Umbilical cord (tissue), 2 donors: ENCODE results near the gene CCDC150. TPM values are rescaled to one million over a fixed set of nuclear protein-coding genes. Genes with fewer than 3 reads are reported as not detected.
A peak's percentile ranks its signal among the peaks of the same experiment; 100 is the strongest.
"Not testable (repeated sequence)": the region's sequence is repeated elsewhere in the genome, so short reads cannot be mapped to it uniquely, and the experiment has no call there.

Source experiments
- DNase-seq: peaks from one replicate; pipeline ENCODE4 v3.0.0-alpha.2; 2015; ENCODE audit warnings: low spot score
- total RNA-seq: library from RNA; depleted of rRNA; stranded (reverse); fragments of >200 nt; gene quantifications from one replicate; pipeline ENCODE4 v1.2.3, GENCODE V29; 2014; ENCODE audit warnings: low replicate concordance; ENCODE audit not compliant: insufficient read depth

CCDC150 gene
- total RNA-seq, result 30.8 TPM

DNA sequence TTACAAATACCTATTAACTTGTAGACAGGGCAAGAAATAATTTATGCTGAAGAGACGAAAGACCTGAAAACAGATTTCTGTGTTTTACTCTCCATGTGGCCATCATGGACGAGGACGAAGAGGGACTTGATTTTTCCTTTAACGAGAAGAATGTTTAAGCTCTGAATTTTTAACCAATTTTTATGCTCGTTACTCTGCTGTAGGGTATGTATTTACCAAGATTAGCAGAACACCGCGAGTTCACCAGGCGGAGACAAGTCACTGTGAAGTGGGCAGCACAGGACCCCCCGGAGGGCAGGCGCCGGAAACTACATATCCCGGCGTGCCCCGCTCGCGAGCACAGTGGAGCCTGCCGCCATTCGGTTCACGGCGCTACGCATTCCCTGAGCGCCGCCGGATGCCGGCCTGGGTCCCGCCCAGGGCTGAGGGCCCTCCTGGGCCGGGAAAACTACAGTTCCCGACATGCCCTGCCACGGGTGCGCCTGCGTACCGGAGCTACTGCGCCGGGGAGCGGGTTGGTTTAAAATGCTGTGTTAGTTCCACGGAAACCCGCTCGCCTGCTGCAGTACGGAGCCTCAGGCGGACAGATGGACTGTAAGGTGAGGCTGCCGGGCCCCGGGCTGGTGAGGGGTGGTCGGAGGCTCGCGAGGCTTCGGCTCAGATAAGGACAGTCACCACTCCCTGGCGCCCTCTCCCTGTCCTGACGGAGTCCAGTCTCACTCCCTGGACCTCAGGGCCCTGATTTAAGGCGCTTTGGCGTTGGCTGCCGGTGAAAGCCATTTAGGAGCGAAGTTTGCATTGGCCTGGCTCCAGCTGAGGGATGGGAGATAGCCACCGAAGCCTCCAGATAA, at the start of gene CCDC150:
Gene CCDC150, plus strand, starts transcription at position 536 of the 851 bp plus-strand sequence. Its CDS starts 52 bp downstream, at position 588.
- peak; percentile 97 for DNase-seq

GRCh38 chr2:196590286-196590685, 49.2 kb upstream of the CCDC150 start:
- peak; percentile 25 for DNase-seq

DNA sequence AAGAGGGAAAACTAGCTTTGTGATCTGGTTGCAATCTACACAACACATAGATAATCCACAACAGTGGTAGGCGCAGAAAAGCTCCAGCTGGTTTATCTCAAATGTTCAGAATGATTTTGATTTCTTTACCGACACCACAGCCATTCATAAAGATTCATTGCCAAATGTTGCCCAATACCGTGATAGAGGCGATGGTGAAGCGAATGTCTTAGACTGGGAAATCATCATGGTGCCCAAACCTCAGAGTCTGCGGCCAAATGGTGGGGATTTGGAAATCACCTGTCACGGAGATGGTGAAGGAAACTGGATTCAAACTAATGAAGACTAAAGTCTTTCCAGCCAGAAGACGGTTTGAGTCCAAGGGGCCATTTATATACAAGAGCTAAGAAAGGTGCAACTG, 48.5 kb upstream of the CCDC150 start:
- DNase-seq, result no peak

- no peak for DNase-seq
Measured at GRCh38 chr2:196591621-196592022, 47.9 kb upstream of the CCDC150 start.

- peak; percentile 69 for DNase-seq
Measured at GRCh38 chr2:196592331-196592910, 47.1 kb upstream of the CCDC150 start.

DNA sequence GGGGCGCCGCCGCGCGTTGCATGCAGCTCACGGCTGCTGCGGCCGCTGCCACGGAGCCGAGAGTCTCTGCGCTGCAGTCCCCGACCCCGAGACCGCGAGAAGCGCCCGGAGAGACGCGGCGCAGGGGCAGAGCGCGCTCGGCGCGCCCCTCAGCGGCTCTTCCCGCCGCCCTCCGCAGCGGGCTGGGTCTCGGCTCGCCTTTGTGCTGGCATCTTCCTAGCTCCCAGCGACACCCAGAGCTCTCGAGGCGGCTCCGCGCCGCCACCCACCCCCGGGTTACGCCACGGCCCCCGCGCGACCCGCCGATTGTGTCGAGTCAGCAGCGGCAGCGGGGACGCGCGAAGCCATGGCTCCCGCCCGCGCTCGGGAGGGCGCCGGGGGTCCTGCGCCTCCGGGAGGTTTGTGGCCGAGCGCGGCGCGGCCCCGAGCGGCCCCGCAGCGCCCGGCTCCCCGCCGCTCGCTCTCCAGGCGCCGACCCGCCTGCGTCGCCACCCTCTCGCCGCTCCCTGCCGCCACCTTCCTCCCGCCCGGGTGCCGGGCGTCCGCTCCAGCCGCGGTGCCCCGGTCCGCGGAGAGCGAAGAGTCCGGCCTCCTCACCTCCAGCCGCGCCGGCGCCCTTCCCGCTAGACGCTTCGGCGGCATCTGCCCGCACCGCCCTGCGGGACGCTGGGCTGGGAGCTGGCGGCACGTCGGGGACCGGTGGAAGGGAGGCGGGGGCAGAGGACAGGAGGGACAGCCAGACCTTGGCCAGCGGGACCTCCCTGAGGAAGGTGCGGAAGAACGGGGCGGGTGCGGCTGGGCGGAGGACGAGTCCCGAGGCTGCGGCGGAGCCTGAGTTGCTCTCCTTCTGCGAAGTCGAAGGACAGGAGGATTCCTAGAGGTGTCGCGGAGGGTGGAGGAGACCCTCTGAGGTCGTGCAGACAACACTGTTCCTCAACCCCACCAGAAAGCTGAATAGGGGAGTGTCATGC, 46.3 kb upstream of the CCDC150 start, which contains the start of gene HECW2:
Gene HECW2, minus strand, starts transcription at position 644 of the 971 bp plus-strand sequence.
- DNase-seq, result peak; percentile 71

DNA sequence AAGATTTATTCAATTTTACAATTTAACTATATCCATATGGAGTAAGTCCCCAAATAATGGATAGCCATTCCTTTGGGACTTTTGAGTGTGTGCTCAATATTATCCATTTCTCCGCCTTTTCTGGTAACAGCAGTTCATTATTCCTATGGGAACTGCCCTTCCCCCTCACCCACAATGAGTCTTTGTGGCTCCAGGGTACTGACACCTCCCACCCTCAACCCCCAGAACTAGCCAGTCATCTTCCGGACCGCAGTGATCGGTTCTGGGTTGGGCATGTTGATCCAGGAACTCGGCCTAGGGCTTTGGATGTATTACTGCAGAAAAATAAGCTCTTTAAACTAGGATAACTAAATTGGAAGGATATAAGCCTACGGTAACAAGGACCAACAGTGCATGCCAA, 45.4 kb upstream of the CCDC150 start:
- no peak for DNase-seq

GRCh38 chr2:196597531-196597930, 42.0 kb upstream of the CCDC150 start:
- DNase-seq, result no peak

- DNase-seq, result no peak
Measured at GRCh38 chr2:196598412-196598811, 41.1 kb upstream of the CCDC150 start.

DNA sequence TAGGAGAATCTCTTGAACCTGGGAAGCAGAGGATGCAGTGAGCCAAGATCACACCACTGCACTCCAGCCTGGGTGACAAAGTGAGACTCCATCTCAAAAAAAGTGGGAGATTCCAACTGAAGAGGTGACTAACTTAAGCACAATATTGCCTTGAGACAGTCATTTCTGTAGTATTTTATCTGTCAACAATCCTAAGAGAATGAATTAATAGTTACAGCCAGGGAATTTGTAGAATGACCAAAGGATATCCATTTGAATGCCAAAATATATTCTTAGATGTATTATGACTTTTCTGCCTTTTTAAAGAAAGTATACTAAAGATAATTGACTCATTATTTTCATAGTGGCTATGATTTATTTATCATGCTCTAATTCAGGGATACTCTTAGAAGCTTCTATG, 40.7 kb upstream of the CCDC150 start:
- DNase-seq, result no peak

DNA sequence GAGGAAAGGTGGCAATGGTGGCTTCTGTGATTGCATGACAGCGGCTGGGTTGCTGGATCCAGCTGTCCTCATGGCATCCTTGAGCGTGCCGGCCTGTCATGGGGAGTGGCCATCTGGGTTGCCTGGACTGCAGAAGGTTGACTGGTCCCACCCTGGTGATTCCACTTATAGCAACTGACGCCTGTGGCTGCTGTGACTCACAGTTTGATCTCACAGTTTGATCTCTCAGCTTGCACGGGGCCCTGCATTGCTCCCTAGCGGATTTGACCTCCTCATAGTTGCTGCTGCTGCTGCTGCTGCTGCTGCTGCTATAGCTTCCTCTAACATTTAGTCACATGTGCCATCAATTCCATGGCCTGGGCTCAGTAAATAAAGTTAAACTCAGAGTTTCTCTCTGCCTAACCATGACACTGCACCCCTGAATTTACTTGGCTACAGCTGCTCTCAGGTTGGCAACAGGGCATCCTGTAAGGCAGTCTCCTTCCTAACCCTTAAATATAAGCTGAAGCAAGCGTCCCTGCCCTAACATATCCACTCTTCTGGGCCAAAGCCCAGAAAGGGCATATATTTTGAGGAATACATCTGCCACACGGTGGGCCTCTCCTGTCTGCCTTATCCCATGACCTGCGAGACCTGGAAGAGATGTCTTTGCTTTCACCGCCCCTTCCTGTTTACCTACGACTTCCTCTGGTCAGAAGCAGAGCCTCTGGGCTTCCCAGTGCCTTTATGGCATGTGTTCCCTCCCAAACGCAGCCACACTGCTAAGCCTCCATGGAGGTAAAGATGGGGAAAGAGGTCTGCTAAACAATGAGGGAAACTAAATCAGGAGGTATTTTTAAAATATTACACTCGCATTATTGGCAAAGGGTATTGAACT, 37.8 kb upstream of the CCDC150 start:
- peak; percentile 79 for DNase-seq

DNA sequence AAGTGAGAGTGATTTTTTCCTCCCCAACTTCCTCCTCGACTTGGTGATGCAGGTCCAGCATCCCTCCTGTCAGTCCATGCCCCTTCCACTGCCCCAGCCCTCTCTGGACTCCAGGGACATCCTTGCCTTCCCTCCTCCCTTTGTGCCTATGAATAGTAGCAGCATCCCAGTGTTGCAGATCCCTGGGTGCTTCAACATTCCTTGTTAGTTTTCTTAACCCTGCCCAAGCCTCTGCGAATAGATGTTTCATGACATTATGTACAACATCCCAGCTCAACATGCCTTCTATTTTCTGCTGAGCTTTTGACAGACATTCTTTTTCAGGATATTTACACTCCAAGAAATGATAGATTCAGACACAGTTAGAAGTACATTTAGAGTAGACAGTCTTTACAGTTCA, 35.3 kb upstream of the CCDC150 start:
- DNase-seq, result peak; percentile 24

GRCh38 chr2:196606516-196606915, 33.0 kb upstream of the CCDC150 start:
- no peak for DNase-seq

DNA sequence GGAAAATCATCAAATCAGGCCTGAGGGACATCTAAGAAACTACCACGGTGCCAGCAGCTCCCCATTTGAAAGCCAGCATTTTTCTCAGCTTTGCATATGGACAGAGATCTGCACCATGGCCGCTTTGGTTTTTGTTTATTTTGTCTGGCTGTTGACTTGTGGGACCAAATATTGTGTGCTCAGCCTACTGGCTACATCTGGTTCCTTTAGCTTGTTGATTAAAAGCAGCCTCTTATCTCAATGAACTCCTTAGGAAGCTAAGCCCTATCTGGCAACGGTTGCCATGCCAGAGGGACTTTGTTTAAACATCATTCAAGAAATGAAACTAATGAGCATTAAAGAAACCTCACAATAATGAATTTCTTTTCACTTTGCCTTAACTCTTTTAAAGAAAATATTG, 32.4 kb upstream of the CCDC150 start:
- DNase-seq, result peak; percentile 42

DNA sequence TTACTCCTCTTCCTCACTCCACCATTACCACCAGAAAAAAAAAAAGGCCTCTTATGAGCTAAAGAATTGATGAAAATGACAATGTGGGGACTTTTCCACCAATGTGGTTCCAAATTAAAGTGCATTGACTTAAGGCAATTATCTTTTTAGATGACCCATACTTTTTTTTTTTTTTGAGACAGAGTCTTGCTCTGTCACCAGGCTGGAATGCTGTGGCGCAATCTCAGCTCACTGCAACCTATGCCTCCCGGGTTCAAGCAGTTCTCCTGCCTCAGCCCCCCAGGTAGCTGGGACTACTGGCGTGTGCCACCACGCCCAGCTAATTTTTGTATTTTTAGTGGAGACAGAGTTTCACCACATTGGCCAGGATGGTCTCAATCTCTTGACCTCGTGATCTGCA, 31.6 kb upstream of the CCDC150 start:
- not testable (repeated sequence) for DNase-seq

GRCh38 chr2:196609806-196610205, 29.7 kb upstream of the CCDC150 start:
- DNase-seq, result no peak

GRCh38 chr2:196610796-196611195, 28.7 kb upstream of the CCDC150 start:
- no peak for DNase-seq

DNA sequence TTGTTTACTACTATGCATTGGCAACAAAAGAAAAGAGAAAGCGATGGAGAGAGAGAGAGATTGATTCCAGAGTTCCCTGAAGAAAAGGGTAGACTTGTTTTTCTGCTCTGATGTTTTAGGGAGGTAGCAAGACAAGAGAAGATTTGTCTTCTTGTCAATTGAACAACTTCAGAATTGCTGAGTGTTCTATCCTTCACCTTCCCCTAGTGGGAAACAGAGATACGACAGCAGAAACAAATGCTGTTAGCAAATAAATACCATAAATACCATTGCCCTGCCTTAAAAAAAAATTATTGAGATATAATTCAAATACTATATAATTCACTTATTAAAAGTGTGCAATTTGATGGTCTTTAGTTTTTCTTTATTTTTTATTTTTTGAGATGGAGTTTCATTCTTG, 26.2 kb upstream of the CCDC150 start:
- DNase-seq, result no peak

- no peak for DNase-seq
Measured at GRCh38 chr2:196617430-196617829, 22.1 kb upstream of the CCDC150 start.

DNA sequence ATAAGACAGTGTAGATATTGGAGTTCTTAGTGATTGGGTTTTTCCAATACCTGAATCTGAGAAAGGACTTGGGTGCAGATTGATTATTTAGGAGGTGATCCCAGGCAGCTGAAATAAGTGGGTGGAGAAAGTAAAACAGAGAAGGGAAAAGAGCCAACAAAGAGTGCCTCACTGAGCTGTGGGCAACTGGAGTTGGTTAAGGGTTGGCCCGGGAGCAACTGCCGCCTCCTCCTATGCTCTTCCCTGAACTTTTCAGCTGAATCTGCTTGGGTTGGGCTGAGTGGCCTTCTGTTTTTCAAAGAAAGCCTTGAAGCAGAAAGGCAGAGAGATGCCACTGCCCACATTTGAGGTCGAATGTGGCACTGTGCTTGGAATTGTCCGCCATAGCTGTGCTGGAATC, 20.9 kb upstream of the CCDC150 start:
- no peak for DNase-seq

GRCh38 chr2:196630531-196630930, 9.0 kb upstream of the CCDC150 start:
- DNase-seq, result no peak
